Erythroblast (primary cell): ENCODE results near the gene BRSK1.

ENCODE experiments used
- DNase-seq, 2 experiments: peaks; one replicate each; lab custom pipeline; 2025; lab: John Stamatoyannopoulos, UW
- GATA1 ChIP-seq: IDR thresholded peaks from 2 replicates; pipeline ENCODE4 v1.6.1; 2011; ENCODE audit warnings: low read depth, mild to moderate bottlenecking, control low read depth, low read length, moderate library complexity
- POLR2A ChIP-seq: IDR thresholded peaks from 2 replicates; pipeline ENCODE4 v1.6.1; 2011; ENCODE audit warnings: mild to moderate bottlenecking, low read length

The BRSK1 gene

DNA sequence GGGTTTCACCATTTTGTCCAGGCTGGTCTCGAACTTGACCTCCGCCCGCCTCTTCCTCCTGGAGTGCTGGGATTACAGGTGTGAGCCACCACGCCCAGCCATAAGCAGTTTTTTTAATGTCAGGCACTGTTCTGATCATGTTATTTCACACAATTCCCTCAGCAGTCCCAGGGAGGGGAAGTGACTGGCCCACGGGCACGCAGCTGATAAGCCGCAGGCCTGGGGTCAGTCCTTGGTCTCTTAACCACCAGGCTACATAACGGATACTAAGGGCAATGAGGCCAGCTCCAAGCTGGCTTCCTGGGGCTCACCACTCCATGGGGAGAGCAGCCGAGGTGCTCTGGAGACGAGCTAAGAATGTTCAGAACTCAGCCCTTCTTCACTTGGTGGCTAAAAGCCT is 13.5 kb downstream of the BRSK1 start:
- no peak for DNase-seq
- no peak for TF ChIP-seq POLR2A
- no peak for TF ChIP-seq GATA1

DNA sequence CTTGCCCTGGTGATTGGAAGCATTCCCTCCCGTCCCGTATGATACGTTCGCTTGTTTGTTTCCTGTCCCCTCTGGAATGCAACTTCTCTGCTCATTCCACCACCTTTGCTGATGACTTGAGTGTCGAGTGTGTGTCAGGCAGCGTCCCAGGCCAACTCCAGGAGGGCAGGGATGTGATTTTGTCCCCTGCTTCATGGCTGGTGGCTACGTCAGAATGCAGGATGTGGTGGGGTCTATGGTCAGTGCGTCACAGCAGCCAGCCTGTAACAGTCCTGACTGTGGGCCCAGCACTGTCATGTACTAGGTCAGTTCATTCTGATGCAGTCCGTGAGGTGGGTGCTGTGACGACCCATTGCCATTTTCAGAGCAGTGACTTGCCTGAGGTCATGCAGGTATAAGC is 16.2 kb downstream of the BRSK1 start:
- no peak for DNase-seq
- TF ChIP-seq POLR2A = no peak
- no peak for TF ChIP-seq GATA1

DNA sequence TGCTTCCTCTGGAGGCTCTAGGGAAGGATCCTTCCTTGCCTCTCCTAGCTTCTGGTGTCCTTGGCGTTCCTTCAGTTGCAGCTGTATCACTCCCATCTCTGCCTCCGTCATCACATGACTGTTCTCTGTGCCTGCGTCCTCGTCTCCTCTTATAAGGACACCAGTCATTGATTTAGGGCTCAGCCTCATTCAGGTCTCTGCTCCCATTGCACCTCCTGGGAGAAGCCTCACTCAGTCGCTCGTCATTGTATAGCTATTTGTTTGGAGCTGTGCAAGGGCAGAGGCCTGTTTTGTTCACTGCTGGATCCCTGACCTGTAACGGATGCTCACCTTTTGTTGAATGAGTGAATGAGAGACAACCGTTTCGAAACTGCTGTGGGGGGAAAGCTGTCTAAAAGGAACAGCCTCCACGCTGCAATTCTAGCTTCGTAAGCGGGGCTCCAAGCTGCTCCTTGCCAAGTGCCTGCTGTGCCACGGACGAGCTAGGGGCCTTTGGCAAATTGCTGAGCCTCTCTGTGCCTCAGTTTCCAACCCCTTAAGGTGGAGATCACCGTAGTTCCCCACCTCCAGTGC is 17.2 kb downstream of the BRSK1 start:
- no peak for DNase-seq
- TF ChIP-seq GATA1 = no peak
- no peak for TF ChIP-seq POLR2A

DNA sequence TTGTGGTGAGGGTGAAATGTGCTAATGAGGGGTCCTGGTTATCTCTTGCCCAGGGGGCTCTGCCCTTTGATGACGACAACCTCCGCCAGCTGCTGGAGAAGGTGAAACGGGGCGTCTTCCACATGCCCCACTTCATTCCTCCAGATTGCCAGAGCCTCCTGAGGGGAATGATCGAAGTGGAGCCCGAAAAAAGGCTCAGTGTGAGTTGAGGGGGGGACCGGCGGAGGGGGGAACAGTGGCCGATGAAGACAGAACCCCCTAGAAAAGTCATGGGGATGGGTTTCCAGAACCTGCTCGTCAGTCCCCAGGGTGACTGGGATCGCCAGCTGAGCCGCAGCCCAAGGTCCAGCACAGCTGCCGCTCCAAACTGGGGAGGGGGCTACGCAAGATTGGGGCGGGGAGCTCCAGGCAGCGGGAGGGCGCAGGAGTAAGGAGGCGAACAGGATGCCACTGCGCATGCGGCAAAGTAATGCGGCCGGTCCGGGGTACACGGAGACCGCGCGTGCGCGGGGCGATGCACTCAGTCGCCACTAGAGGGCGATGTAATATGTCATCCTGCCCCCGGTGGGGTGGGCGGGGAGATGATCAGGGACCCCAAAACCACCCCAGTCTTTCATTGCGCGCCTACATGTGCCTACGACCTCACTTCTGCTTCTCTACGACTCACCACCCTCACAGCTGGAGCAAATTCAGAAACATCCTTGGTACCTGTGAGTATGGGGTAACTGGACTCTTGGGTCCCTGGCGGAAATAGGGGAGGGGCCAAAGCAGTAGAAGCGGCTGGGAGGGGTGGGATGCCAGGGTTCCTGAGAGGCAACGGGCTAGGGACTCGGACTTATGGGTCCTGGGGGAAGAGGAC is 17.9 kb downstream of the BRSK1 start:
- no peak for TF ChIP-seq GATA1
- TF ChIP-seq POLR2A = no peak
- DNase-seq = peak; percentile 84 to 92

DNA sequence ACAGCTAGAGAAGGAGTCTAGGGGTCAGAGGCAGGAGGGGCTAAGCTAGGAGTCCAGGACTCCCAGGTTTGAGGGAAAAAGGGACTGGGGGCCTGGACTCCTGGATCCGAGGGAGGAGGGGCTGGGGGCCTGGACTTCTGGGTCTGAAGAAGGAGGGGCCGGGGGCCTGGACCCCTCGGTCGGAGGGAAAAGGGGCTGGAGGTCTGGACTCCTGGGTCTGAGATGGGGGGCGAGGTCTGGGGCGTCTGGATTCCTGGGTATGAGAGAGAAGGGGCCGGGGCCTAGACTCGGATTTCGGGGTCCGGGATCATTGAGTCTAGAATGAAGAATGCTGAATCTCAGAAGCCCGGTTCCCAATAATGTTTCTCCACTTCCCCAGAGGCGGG is 18.5 kb downstream of the BRSK1 start:
- DNase-seq = no peak
- TF ChIP-seq POLR2A (no peak), GATA1 (no peak)

DNA sequence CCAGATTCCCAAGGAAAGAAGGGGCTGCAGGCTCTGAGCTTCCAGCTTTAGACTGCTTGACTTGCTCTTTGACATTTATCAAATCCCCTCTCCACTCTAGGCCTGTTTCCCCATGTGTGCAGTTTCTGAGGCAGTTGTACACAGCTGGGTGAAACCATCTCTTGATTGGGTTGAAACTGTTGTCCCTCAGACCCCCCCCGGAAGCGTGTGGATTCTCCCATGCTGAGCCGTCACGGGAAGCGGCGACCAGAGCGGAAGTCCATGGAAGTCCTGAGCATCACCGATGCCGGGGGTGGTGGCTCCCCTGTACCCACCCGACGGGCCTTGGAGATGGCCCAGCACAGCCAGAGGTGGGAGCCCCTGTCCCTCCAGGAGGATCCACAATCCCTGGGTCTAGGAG is 19.7 kb downstream of the BRSK1 start:
- DNase-seq = no peak
- TF ChIP-seq GATA1 = no peak
- no peak for TF ChIP-seq POLR2A

DNA sequence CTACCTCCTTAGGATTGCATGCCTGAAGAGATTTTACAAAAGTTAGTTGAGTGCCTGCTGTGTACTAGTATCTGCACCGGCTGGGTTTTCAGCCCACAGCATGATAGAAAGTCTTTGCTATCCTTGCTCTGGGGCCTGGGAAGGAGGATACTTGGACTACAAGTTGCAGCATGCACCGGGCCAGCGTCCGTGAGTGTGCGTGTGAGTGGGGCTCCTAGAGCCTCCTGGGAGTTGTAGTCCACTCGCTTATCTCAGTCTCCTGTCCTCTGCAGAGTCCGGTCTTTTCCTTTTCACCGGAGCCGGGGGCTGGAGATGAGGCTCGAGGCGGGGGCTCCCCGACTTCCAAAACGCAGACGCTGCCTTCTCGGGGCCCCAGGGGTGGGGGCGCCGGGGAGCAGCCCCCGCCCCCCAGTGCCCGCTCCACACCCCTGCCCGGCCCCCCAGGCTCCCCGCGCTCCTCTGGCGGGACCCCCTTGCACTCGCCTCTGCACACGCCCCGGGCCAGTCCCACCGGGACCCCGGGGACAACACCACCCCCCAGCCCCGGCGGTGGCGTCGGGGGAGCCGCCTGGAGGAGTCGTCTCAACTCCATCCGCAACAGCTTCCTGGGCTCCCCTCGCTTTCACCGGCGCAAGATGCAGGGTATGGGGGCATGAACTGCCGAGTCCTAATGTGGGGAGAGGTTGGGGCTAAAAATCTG is 20.6 kb downstream of the BRSK1 start:
- TF ChIP-seq GATA1 (no peak), POLR2A (no peak)
- DNase-seq = peak; percentile 70 to 80

DNA sequence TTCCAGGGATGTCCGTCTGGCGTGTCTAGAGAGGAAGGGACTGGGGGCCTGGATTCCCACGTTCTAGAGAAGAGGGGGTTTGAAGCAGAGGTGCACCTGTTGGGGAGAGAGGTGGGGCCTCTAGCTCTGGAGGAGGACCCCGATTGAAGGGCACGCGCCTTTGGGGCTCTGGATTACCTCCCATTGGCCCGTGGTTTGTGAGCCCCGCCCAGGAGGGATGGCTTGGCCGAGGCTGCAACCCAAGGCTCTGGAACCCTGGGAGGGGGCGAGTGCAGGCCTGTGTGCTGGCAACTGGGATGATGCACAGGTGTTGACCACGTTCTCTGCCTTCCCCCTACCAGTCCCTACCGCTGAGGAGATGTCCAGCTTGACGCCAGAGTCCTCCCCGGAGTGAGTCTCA is 21.2 kb downstream of the BRSK1 start:
- TF ChIP-seq GATA1 (no peak), POLR2A (no peak)
- no peak for DNase-seq

DNA sequence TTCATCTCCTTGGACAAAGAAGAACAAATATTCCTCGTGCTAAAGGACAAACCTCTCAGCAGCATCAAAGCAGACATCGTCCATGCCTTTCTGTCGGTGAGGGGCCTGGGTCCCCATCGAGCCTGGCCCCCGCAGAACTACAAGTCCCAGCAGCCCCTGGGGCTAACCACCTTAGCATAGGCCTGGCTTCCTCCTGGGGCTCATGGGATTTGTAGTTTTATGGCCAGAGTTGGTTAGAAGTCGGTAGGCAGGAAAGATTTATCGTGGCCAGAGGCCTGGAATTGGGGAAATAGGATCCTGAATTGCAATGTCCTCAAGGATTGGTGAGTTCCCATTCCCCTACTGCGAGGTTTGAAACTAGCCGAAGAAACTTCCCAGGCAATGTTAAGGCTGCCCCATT is 21.7 kb downstream of the BRSK1 start:
- no peak for TF ChIP-seq GATA1
- TF ChIP-seq POLR2A = no peak
- peak; percentile 46 to 72 for DNase-seq

DNA sequence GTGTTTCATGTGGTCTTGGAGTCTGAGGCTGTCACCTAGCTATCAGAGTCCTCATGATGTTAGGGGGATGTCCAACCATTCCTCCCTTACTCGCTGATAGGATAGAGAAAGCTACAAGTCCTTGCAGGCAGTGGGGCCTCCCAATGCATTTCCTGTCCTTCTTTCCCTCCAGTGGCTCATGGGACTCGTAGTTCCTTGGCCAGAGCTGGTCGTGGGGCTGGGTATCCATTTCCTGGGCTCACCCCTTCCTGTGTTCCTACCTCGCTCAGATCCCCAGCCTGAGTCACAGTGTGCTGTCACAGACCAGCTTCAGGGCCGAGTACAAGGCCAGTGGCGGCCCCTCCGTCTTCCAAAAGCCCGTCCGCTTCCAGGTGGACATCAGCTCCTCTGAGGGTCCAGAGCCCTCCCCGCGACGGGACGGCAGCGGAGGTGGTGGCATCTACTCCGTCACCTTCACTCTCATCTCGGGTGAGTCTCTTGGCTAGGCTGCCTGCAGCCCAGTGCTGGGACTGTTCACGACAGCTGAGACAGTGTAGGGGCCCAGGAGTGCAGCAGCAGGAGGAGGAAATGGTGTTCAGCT is 22.3 kb downstream of the BRSK1 start:
- TF ChIP-seq GATA1 = no peak
- no peak for TF ChIP-seq POLR2A
- DNase-seq = no peak

DNA sequence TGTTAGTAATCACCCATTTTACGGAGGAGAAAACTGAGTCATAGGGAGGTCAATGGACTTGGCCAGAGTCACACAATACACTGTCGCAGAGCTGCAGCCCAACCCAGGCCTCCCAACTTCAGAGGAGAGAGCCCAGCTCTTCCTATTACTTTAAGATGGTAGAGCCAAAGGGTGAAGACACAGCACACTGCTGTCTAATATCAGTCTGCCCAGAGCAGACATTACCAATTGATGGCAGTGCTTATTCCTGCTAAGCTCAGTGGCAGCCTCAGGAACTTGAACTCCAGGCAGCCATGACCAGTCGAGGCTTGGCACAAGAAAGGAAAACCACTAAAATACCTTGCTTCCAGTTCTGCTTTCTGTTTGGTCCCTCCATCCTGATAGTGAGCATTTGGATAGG is 22.9 kb downstream of the BRSK1 start:
- DNase-seq = no peak
- TF ChIP-seq GATA1 = no peak
- no peak for TF ChIP-seq POLR2A

DNA sequence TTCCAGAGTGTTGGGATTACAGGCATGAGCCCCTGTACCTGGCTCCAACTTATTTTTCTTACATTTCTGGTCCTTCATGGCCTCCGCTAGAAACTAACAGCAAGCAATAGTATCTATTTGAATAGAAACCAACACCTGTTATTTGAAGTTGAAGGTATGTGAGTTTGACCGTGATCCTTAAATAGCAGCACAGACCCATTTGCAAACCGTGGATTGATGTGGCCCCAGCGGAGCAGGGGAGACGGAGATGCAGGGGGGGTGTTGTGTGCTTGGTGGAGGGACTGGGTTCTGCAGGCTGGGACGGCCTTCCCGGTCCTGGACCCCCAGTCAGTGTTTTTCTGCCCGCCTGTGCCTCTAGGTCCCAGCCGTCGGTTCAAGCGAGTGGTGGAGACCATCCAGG is 24.5 kb downstream of the BRSK1 start:
- DNase-seq = no peak

DNA sequence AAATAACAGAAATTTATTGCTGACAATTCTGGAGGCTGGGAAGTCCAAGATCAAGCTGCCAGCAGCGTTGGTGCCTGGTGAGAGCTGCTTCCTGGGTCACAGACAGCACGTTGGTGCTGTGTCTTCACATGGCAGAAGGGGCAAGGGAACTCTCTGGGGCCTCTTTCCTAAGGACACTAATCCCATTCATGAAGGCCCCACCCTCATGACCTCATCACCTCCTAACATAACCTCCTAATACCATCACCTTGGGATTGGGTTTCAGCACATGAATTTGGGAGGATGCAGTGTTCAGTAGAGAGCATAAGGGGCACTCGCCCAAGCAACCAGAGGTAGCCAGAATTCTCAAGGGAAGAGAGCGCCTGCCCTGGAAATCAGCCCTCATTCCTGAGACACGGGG is 25.7 kb downstream of the BRSK1 start:
- no peak for DNase-seq
- TF ChIP-seq POLR2A = no peak
- TF ChIP-seq GATA1 = no peak

More for the DNA sequence above, 24.5 kb downstream of the BRSK1 start:
- no peak for TF ChIP-seq GATA1
- no peak for TF ChIP-seq POLR2A

DNA sequence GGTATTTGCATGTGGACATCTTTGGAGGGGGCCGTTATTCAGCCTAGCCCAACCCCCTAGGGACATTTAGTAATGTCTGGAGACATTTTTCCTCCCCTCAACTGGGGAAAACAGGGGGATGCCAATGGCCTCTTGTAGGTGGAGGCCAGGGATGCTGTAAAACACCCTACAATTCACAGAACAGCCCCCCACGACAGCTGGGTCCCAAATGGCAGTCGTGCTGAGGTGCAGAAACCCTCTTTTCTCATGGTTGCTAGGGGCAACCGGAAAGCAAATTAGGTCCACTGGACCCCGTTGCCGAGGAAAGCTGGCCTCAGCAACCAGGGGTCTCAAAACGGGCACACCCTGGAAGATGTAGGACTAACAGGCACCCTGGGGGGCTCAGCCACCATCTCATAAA is 26.7 kb downstream of the BRSK1 start:
- no peak for DNase-seq
- no peak for TF ChIP-seq GATA1
- no peak for TF ChIP-seq POLR2A

DNA sequence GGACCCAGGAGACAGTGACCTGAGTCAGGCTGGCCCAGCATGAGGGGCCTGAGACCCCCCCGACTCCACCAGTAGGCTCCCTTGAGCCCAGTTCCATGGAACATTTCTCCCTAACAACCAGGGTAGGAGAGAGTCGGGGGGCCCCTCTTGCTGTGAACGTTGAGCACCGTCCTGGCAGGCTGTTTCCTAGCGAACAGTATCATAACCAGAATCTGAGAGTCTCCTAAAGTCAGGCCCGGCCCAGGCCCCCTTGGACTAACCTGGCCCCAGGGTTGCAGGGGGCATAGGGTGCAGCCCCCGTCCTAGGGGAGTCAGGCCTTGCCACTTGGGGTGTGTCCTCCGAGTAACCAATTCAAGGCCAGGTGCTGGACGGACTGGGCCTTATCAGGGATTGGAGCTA is 27.6 kb downstream of the BRSK1 start:
- no peak for DNase-seq
- TF ChIP-seq GATA1 (no peak), POLR2A (no peak)
